Mucosa of rectum (tissue), 2 donors: ENCODE measurements around the gene ARHGEF33.

ENCODE experiments used
- H3K27ac ChIP-seq, 2 donors: one replicate each; pipeline ENCODE4 v1.7.0; 2013; ENCODE audit warnings: inconsistent platforms in 2 of 2, low read depth in 2 of 2, low read length in 2 of 2
- H3K27me3 ChIP-seq, 2 donors: one replicate each; pipeline ENCODE4 v1.7.0; 2013; ENCODE audit warnings: low read length in 2 of 2; ENCODE audit not compliant: control insufficient read depth in 2 of 2, insufficient read depth in 2 of 2
- H3K36me3 ChIP-seq, 2 donors: one replicate each; pipeline ENCODE4 v1.7.0; 2013; ENCODE audit warnings: low read length in 2 of 2; ENCODE audit not compliant: control insufficient read depth in 2 of 2, insufficient read depth in 2 of 2
- H3K4me1 ChIP-seq, 2 donors: one replicate each; pipeline ENCODE4 v1.7.0; 2013; ENCODE audit warnings: low read length in 2 of 2, mild to moderate bottlenecking in 1 of 2; ENCODE audit not compliant: control insufficient read depth in 2 of 2, insufficient read depth in 2 of 2
- H3K4me3 ChIP-seq, 2 donors: one replicate each; pipeline ENCODE4 v1.7.0; 2013; ENCODE audit warnings: low read length in 2 of 2
- H3K9ac ChIP-seq, 2 donors: one replicate each; pipeline ENCODE4 v1.7.0; 2013; ENCODE audit warnings: low read length in 2 of 2, low read depth in 1 of 2, mild to moderate bottlenecking in 1 of 2
- H3K9me3 ChIP-seq, 2 donors: one replicate each; pipeline ENCODE4 v1.7.0; 2013; ENCODE audit warnings: low read length in 2 of 2; ENCODE audit not compliant: control insufficient read depth in 2 of 2
- donor health status: healthy.
- donor health status: Normal muscosa, but diverticular disease.

The ARHGEF33 gene

DNA sequence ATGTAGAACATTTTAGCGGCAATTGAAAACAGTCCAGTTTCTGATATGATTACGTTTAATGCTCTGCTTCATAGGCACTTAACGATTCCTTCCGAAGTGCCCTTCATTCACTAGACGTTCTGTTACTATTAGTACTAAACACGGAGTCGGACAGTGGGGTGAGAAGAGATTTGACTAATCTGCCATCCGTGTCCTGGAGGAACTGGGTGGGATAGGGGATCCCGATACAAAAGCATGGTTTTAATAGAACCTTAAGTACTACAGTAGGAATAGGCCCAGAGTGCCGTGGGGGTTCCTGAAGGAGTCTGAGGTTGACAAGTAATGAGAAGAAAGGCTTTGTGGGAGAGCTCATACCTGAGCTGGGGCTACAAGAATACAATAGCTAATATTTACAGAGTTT lies 13.3 kb upstream of the ARHGEF33 start:
- Histone ChIP-seq H3K27ac (no peak overlapping the region), H3K4me1 (peaks cover 9% of the 10 kb centered on the region in 2 donors), H3K27me3 (no peaks in the 10 kb centered on the region), H3K36me3 (no peaks in the 10 kb centered on the region), H3K9ac (peak overlapping the region; percentile 75 to 84), H3K9me3 (no peaks in the 10 kb centered on the region), H3K4me3 (peak overlapping the region; percentile 90 to 99)

DNA sequence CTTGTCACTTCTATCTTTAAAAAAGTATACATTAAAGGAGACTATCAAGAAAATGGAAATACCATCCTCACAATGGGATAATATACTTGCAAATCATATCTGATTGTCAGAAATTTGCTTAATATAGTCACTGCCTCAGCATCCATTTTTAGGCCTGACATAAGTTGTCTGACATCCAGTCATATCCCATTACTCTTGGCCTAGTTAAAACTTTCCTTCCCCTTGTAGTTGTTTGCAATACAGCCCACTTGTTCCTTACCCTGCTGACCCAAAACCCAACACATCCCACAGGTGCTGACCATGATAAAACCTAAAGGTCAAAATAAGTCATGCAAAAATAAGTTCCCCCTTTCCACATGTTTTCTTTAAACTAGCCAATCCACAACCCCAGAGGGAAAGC lies 3.6 kb upstream of the ARHGEF33 start:
- Histone ChIP-seq H3K9me3 (peaks cover 0 to 3% of the 10 kb centered on the region in 2 donors), H3K4me3 (no peak overlapping the region), H3K36me3 (no peaks in the 10 kb centered on the region), H3K4me1 (no peaks in the 10 kb centered on the region), H3K27me3 (no peaks in the 10 kb centered on the region), H3K27ac (no peak overlapping the region), H3K9ac (no peak overlapping the region)

DNA sequence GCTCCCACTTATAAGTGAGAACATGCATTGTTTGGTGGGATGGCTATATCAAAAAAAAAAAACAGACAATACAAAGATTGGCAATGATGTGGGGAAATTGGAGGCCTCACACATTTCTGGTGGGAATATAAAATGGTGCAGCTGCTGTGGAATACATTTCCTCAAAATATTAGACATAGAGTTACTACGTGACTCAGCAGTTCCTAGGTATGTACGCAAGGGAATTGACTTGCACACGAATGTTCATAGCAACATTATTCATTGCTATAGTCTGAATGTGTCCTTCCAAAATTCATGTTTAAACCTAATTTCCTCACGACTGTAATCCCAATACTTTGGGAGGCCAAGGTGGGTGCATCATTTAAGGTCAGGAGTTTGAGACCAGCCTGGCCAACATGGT lies 2.3 kb upstream of the ARHGEF33 start:
- Histone ChIP-seq H3K9me3 (peaks cover 0 to 3% of the 10 kb centered on the region in 2 donors), H3K4me1 (no peaks in the 10 kb centered on the region), H3K9ac (no peak overlapping the region), H3K4me3 (no peak overlapping the region), H3K27me3 (no peaks in the 10 kb centered on the region), H3K27ac (no peak overlapping the region), H3K36me3 (no peaks in the 10 kb centered on the region)

DNA sequence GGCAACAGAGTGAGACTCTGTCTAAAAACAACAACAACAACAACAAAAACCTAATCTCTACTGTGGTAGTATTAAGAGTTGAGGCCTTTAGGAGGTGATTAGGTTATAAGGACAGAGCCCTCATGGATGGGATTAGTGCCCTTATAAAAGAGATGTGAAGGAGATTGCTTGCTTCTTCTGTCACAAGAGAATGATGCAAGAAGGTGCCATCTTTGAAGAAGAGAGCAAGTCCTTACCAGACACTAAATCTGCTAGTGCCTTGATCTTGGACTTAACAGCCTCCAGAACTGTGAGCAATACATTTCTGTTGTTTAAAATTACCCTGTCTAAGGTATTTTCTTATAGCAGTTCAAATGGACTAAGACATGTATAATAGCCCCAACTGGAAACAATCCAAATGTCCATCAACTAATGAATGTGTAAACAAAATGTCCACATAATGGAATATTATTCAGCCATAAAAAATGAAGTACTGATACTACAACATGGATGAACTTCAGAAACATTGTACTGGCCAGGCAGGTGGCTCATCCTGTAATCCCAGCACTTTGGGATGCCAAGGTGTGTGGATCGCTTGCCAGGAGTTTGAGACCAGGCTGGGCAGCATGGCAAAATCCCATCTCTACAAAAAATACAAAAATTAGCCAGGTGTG lies 1.6 kb upstream of the ARHGEF33 start:
- Histone ChIP-seq H3K4me3 (no peak overlapping the region), H3K4me1 (no peaks in the 10 kb centered on the region)

DNA sequence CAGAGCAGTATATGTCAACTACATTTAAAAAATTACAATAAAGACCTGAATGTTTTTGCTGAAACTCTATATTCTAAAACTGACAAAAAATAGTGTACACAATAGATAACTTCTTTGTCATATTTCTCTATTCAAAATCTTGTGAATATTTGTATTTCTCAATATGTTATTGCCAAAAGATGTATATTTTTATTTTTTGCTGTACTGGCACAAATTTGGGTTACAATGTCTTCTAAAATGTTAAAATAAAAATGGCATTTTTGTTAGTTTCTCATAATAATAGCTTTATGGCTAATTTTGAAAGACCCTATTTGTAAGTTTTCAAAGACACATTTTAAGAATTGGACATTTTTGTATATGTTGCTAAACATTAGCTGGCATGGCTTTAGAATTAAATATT lies 630 bp upstream of the ARHGEF33 start:
- Histone ChIP-seq H3K4me3 (no peak overlapping the region), H3K27ac (no peak overlapping the region), H3K36me3 (no peaks in the 10 kb centered on the region), H3K27me3 (no peaks in the 10 kb centered on the region), H3K9me3 (peaks cover 0 to 3% of the 10 kb centered on the region in 2 donors), H3K4me1 (no peaks in the 10 kb centered on the region), H3K9ac (no peak overlapping the region)

More for the DNA sequence above, 1.6 kb upstream of the ARHGEF33 start:
- H3K27ac ChIP-seq, result no peak overlapping the region
- H3K9ac ChIP-seq, result no peak overlapping the region
- H3K9me3 ChIP-seq, result peaks cover 0 to 3% of the 10 kb centered on the region in 2 donors
- H3K36me3 ChIP-seq, result no peaks in the 10 kb centered on the region
- no peaks in the 10 kb centered on the region for H3K27me3 ChIP-seq

DNA sequence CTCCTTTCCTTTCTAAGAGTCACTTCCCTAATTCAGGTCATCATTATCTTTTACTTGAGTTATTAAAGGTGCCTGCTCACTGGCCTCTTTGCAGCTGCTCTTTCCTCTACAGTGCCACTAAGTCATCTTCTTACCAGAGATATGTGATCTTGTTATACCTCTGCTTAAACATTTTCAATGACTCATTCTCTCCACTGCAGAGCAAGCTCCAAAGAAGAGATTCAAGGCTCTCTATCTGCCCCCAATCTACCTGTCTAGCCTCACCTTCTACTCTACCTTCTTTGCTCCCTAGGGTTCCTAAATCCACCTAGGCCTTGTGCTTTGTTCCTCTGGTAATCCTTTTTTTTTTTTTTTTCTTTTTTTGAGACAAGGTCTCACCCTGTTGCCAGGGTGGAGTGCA lies 3.1 kb downstream of the ARHGEF33 start:
- H3K27me3 ChIP-seq, result no peaks in the 10 kb centered on the region
- no peak overlapping the region for H3K4me3 ChIP-seq
- no peaks in the 10 kb centered on the region for H3K4me1 ChIP-seq
- no peak overlapping the region for H3K27ac ChIP-seq
- no peak overlapping the region for H3K9ac ChIP-seq
- H3K9me3 ChIP-seq, result peaks cover 0 to 2% of the 10 kb centered on the region in 2 donors
- no peaks in the 10 kb centered on the region for H3K36me3 ChIP-seq

DNA sequence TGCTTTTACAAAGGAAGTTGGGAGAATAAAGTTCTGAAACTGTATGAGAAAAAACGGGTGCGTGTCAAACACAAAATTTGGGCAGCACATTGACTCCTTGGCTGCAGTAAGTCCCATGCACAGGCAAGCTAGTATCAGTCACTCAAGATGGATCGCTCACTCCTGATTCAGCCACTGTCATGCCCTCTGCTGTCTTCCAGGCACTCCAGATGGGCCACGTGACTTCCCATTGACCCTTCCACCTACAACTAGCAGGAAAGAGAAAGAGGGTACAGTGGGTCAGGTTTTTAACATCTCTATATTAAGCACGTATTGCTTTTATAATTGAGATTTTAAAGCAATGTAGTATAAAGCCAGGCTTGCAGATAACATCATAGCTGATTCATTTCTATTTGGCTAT lies 8.6 kb downstream of the ARHGEF33 start:
- Histone ChIP-seq H3K9ac (no peak overlapping the region), H3K4me3 (no peak overlapping the region), H3K36me3 (no peaks in the 10 kb centered on the region), H3K9me3 (no peaks in the 10 kb centered on the region), H3K27me3 (no peaks in the 10 kb centered on the region), H3K27ac (no peak overlapping the region), H3K4me1 (no peaks in the 10 kb centered on the region)

DNA sequence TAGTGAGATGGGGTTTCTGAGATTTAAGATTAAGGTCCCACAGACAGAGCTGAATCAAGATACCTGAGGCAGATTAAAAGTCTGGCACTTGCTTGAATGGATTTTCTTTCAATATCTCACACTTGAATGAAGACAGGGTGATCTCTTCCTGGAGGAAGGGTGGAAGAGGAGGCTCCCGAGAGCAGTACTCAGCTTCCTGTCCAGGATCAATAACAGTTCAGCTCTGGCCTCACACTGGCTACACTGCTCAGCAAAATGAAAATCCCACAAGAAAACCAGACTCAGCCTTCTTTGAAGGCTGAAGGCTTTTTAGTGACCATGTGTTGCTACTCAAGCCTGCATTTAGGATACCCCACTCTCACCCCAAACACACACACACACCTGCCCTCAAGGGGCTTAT lies 11.1 kb downstream of the ARHGEF33 start:
- H3K4me1 ChIP-seq, result no peaks in the 10 kb centered on the region
- H3K27me3 ChIP-seq, result no peaks in the 10 kb centered on the region
- H3K9ac ChIP-seq, result no peak overlapping the region
- no peak overlapping the region for H3K4me3 ChIP-seq
- H3K9me3 ChIP-seq, result no peaks in the 10 kb centered on the region
- H3K27ac ChIP-seq, result no peak overlapping the region
- no peaks in the 10 kb centered on the region for H3K36me3 ChIP-seq

DNA sequence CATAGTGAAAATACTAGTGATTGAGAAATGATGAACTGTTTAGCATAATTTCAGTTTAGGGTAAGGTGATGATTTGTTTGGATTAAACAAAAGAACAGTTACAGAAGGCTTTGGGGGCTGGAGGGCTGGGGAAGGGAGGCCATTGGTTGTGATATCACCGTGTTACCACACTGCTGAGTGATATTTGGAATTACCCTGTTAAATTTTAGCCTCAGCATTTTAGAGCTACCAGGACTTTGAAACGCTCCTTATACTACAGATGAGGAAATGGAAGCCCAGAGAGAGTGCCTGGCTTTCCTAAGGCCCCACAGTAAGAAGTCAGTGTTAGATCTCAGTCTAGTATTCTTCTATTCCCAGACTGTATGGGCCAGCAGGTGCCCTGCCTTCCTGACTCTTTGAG lies 15.6 kb downstream of the ARHGEF33 start:
- no peak overlapping the region for H3K27ac ChIP-seq
- no peak overlapping the region for H3K9ac ChIP-seq
- no peaks in the 10 kb centered on the region for H3K36me3 ChIP-seq
- H3K9me3 ChIP-seq, result no peaks in the 10 kb centered on the region
- H3K4me3 ChIP-seq, result no peak overlapping the region
- H3K27me3 ChIP-seq, result no peaks in the 10 kb centered on the region
- no peaks in the 10 kb centered on the region for H3K4me1 ChIP-seq

DNA sequence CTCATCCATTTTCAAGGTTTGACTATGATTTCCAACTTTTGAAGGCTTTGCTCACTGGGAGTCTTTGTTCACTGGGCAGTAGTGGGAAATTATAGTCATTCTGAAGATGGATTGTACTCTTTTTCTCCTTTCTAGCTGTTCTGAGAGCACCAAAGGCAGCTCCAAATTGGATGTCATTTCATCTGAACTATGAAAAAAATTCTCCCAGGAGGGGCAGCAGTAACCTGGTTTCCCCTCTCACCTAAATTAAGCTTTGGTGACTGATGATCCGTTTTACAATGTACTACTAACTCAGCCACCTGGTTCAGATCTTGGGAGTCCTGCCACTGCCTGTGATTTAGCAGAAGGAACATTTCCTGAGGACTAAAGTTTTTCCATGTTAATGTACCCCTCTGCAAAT lies 17.6 kb downstream of the ARHGEF33 start:
- no peaks in the 10 kb centered on the region for H3K4me1 ChIP-seq
- H3K27ac ChIP-seq, result no peak overlapping the region

More for the DNA sequence above, 17.6 kb downstream of the ARHGEF33 start:
- H3K27me3 ChIP-seq, result no peaks in the 10 kb centered on the region
- no peak overlapping the region for H3K4me3 ChIP-seq
- H3K36me3 ChIP-seq, result no peaks in the 10 kb centered on the region
- no peaks in the 10 kb centered on the region for H3K9me3 ChIP-seq
- no peak overlapping the region for H3K9ac ChIP-seq
